HG02884 (cell line): Measurements from ENCODE around the gene CD36.
A peak's percentile ranks its signal among the peaks of the same experiment; 100 is the strongest.

Experiments used
- ATAC-seq: cut with Tn5 transposase; IDR thresholded peaks from one replicate; pipeline ENCODE4 v1.9.1; 2021; ENCODE audit warnings: mild to moderate bottlenecking, moderate library complexity; ENCODE audit not compliant: unreplicated experiment

The CD36 gene

GRCh38 chr7:80686576-80686975 lies 48.1 kb downstream of the CD36 start:
- ATAC-seq, result no peak

GRCh38 chr7:80699045-80699638 lies 60.7 kb downstream of the CD36 start:
- peak; percentile 79 for ATAC-seq

- ATAC-seq, result no peak
These were observed 61.3 kb downstream of the CD36 start for GRCh38 chr7:80699721-80700256.

GRCh38 chr7:80703272-80703671 lies 64.8 kb downstream of the CD36 start:
- no peak for ATAC-seq

GRCh38 chr7:80705130-80705781 lies 66.8 kb downstream of the CD36 start:
- no peak for ATAC-seq

GRCh38 chr7:80707318-80707717 lies 68.9 kb downstream of the CD36 start:
- no peak for ATAC-seq

- no peak for ATAC-seq
These were observed 69.7 kb downstream of the CD36 start for GRCh38 chr7:80708123-80708522.

GRCh38 chr7:80711531-80711930 lies 73.1 kb downstream of the CD36 start:
- no peak for ATAC-seq

GRCh38 chr7:80719261-80719660 lies 80.8 kb downstream of the CD36 start:
- ATAC-seq, result no peak

- ATAC-seq, result no peak
These were observed 81.7 kb downstream of the CD36 start for GRCh38 chr7:80720146-80720545.

- ATAC-seq, result no peak
These were observed 83.6 kb downstream of the CD36 start for GRCh38 chr7:80721883-80722615.

- ATAC-seq, result no peak
These were observed 84.3 kb downstream of the CD36 start for GRCh38 chr7:80722616-80723195.

GRCh38 chr7:80724249-80724871 lies 85.9 kb downstream of the CD36 start:
- no peak for ATAC-seq

- ATAC-seq, result no peak
These were observed 86.8 kb downstream of the CD36 start for GRCh38 chr7:80725181-80725611.
